Measurements from ENCODE around the gene PQBP1. TPM values are rescaled to one million over a fixed set of nuclear protein-coding genes. Genes with fewer than 3 reads are reported as not detected.

PQBP1 gene
- total RNA-seq, 1 donor from 2014 or later = 55.0 TPM

DNA sequence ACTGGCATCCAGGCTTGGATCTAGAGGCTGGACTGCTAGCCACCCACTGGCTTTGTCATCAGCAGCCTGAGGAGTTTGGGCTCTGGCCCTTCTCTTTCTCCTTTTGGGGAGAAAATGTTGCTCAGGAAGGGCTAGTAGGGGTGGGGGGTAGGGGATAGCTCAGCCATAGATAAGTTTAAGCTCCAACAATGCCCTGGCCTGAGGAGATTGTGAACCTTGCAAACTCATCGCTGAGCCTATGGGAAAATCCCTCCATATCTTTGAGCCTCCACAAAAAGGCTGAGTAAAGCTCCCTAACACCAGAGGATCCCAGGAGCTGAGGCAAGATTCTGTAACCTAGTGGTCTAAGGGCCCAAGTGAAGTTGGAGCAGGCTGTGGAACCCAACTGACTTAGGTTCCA, 50.9 kb downstream of the PQBP1 start:
- Histone ChIP-seq H3K9me3 (no peaks in the 10 kb centered on the region), H3K27ac (no peak overlapping the region), H3K4me1 (peaks cover 11% of the 10 kb centered on the region), H3K27me3 (ENCODE audit: low read depth) (no peaks in the 10 kb centered on the region), H3K4me3 (no peak overlapping the region), H3K36me3 (peaks cover 9% of the 10 kb centered on the region)
- ATAC-seq (no peak), DNase-seq (no peak)
- intact Hi-C loops (cut with DNase I) = no loop called here
- TF ChIP-seq, protein P1, sequence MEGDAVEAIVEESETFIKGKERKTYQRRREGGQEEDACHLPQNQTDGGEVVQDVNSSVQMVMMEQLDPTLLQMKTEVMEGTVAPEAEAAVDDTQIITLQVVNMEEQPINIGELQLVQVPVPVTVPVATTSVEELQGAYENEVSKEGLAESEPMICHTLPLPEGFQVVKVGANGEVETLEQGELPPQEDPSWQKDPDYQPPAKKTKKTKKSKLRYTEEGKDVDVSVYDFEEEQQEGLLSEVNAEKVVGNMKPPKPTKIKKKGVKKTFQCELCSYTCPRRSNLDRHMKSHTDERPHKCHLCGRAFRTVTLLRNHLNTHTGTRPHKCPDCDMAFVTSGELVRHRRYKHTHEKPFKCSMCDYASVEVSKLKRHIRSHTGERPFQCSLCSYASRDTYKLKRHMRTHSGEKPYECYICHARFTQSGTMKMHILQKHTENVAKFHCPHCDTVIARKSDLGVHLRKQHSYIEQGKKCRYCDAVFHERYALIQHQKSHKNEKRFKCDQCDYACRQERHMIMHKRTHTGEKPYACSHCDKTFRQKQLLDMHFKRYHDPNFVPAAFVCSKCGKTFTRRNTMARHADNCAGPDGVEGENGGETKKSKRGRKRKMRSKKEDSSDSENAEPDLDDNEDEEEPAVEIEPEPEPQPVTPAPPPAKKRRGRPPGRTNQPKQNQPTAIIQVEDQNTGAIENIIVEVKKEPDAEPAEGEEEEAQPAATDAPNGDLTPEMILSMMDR (IDR thresholded peaks at IDR 0.05) = no peak

Other genes with a start within 250 kb of the PQBP1 start
- 40.3 TPM for gene WAS, start 214.1 kb upstream of the PQBP1 start, total RNA-seq
- 3.5 TPM for gene SUV39H1, start 201.2 kb upstream of the PQBP1 start, total RNA-seq
- gene GLOD5, start 136.2 kb upstream of the PQBP1 start, total RNA-seq = 0.95 TPM
- gene GATA1, start 111.3 kb upstream of the PQBP1 start, total RNA-seq = 1.2 TPM
- 96.1 TPM for gene HDAC6, start 95.9 kb upstream of the PQBP1 start, total RNA-seq
- gene ERAS, start 71.4 kb upstream of the PQBP1 start, total RNA-seq = not detected
- 3.0 TPM for gene PCSK1N, start 62.3 kb upstream of the PQBP1 start, total RNA-seq
- 37.7 TPM for gene TIMM17B, start 162 bp upstream of the PQBP1 start, total RNA-seq
- gene SLC35A2, start 13.7 kb downstream of the PQBP1 start, total RNA-seq = 21.3 TPM
- 20.6 TPM for gene PIM2, start 21.1 kb downstream of the PQBP1 start, total RNA-seq
- gene OTUD5, start 59.7 kb downstream of the PQBP1 start, total RNA-seq = 45.8 TPM
- gene KCND1, start 73.9 kb downstream of the PQBP1 start, total RNA-seq = 1.8 TPM
- gene GRIPAP1, start 104.3 kb downstream of the PQBP1 start, total RNA-seq = 54.2 TPM
- 51.4 TPM for gene TFE3, start 145.4 kb downstream of the PQBP1 start, total RNA-seq
- gene CCDC120, start 161.1 kb downstream of the PQBP1 start, total RNA-seq = 9.5 TPM
- 17.4 TPM for gene PRAF2, start 176.1 kb downstream of the PQBP1 start, total RNA-seq
- 54.8 TPM for gene WDR45, start 182.0 kb downstream of the PQBP1 start, total RNA-seq
- gene GPKOW, start 225.8 kb downstream of the PQBP1 start, total RNA-seq = 19.1 TPM